ENCODE results near the gene EPHA6.

DNA sequence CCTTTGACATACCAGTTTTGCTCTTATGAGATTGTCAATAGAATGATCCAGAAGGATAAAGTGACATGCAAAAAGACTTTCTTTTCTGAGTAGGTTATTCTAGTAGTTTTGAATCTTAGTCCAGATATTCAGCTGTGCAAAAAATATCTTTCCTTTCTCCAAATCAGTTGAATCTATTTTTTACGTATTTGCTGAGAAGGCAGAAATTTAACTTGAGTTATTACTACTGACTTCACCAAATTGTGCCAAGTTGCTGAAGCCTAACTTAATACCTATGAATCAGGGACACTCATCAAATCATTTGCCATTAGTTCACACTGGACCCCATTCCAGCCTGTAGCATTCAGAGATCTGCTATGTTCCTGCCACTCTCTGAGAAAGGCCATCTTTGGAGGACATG is 215.6 kb downstream of the EPHA6 start:
- TF ChIP-seq, protein P1, sequence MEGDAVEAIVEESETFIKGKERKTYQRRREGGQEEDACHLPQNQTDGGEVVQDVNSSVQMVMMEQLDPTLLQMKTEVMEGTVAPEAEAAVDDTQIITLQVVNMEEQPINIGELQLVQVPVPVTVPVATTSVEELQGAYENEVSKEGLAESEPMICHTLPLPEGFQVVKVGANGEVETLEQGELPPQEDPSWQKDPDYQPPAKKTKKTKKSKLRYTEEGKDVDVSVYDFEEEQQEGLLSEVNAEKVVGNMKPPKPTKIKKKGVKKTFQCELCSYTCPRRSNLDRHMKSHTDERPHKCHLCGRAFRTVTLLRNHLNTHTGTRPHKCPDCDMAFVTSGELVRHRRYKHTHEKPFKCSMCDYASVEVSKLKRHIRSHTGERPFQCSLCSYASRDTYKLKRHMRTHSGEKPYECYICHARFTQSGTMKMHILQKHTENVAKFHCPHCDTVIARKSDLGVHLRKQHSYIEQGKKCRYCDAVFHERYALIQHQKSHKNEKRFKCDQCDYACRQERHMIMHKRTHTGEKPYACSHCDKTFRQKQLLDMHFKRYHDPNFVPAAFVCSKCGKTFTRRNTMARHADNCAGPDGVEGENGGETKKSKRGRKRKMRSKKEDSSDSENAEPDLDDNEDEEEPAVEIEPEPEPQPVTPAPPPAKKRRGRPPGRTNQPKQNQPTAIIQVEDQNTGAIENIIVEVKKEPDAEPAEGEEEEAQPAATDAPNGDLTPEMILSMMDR (IDR thresholded peaks at IDR 0.05) = no peak
- TF ChIP-seq POLR2A (IDR thresholded peaks at IDR 0.05) = no peak
